ENCODE data around the gene KRT6C. TPM values are rescaled to one million over a fixed set of nuclear protein-coding genes. Genes with fewer than 3 reads are reported as not detected.

KRT6C gene
- total RNA-seq, 4 donors from 2014 or later, result not detected

GRCh38 chr12:52477651-52478050 lies 4.0 kb upstream of the KRT6C start:
- WGBS, result 92% methylated on average over 2 of the region's 2 CpGs
- no peak overlapping the region for H3K4me3 ChIP-seq
- no peaks in the 10 kb centered on the region for H3K9me3 ChIP-seq
- H3K36me3 ChIP-seq, result no peaks in the 10 kb centered on the region
- no peaks in the 10 kb centered on the region for H3K27me3 ChIP-seq
- H3K27ac ChIP-seq (replicated peaks in 1 of 4), result no peak overlapping the region
- no peaks in the 10 kb centered on the region for H3K4me1 ChIP-seq
- no peak for DNase-seq (ENCODE audit: extremely low spot score)
- intact Hi-C loops (cut with DNase I), result no loop called here
- TF ChIP-seq EP300 (IDR thresholded peaks at IDR 0.05), result no peak
- TF ChIP-seq, protein P1, sequence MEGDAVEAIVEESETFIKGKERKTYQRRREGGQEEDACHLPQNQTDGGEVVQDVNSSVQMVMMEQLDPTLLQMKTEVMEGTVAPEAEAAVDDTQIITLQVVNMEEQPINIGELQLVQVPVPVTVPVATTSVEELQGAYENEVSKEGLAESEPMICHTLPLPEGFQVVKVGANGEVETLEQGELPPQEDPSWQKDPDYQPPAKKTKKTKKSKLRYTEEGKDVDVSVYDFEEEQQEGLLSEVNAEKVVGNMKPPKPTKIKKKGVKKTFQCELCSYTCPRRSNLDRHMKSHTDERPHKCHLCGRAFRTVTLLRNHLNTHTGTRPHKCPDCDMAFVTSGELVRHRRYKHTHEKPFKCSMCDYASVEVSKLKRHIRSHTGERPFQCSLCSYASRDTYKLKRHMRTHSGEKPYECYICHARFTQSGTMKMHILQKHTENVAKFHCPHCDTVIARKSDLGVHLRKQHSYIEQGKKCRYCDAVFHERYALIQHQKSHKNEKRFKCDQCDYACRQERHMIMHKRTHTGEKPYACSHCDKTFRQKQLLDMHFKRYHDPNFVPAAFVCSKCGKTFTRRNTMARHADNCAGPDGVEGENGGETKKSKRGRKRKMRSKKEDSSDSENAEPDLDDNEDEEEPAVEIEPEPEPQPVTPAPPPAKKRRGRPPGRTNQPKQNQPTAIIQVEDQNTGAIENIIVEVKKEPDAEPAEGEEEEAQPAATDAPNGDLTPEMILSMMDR (IDR thresholded peaks at IDR 0.05), result no peak
- no peak for TF ChIP-seq POLR2AphosphoS5 (IDR thresholded peaks at IDR 0.05)
- TF ChIP-seq POLR2A (IDR thresholded peaks at IDR 0.05; ENCODE audit: low read depth), result no peak

- no peaks in the 10 kb centered on the region for H3K9me3 ChIP-seq
- H3K4me3 ChIP-seq, result no peak overlapping the region
- no peaks in the 10 kb centered on the region for H3K27me3 ChIP-seq
- TF ChIP-seq EP300 (IDR thresholded peaks at IDR 0.05), result no peak
- TF ChIP-seq, protein P1 (IDR thresholded peaks at IDR 0.05), result no peak
- no peak for TF ChIP-seq POLR2A (IDR thresholded peaks at IDR 0.05; ENCODE audit: low read depth)
- TF ChIP-seq POLR2AphosphoS5 (IDR thresholded peaks at IDR 0.05), result no peak
- no peaks in the 10 kb centered on the region for H3K4me1 ChIP-seq
- intact Hi-C loops (cut with DNase I), result no loop called here
- DNase-seq (ENCODE audit: extremely low spot score), result no peak
- WGBS, result 89% methylated on average over 2 of the region's 2 CpGs
- no peaks in the 10 kb centered on the region for H3K36me3 ChIP-seq
- no peak overlapping the region for H3K27ac ChIP-seq (replicated peaks in 1 of 4)
Observed at GRCh38 chr12:52474212-52474611, 607 bp upstream of the KRT6C start.

DNA sequence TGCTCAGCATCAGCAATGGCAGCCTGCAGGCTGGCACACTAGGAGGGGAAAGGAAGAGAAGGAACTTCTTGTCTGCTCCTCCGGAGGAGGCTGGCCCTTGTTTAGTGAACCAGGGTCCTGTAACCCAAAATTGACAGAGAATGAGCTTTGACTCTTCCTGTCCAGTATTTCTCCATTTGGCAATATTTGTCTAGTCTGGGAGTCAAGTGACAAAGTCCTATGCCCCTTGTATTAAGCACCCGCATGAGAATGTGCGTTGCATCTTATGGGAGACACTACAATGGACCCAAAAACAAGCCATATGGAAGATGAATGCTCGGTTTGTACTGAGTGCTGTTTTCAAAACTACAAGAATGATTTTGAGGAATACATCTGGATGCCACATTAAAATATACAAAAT lies 3.8 kb downstream of the KRT6C start:
- no peaks in the 10 kb centered on the region for H3K9me3 ChIP-seq
- no peaks in the 10 kb centered on the region for H3K36me3 ChIP-seq
- no peaks in the 10 kb centered on the region for H3K27me3 ChIP-seq
- H3K4me1 ChIP-seq, result no peaks in the 10 kb centered on the region
- intact Hi-C loops (cut with DNase I), result no loop called here
- H3K4me3 ChIP-seq, result no peak overlapping the region
- H3K27ac ChIP-seq (replicated peaks in 1 of 4), result no peak overlapping the region
- WGBS, result 86% methylated on average over 4 of the region's 4 CpGs
- DNase-seq (ENCODE audit: extremely low spot score), result no peak
- TF ChIP-seq, protein P1 (IDR thresholded peaks at IDR 0.05), result no peak
- TF ChIP-seq POLR2AphosphoS5 (IDR thresholded peaks at IDR 0.05) (no peak), EP300 (IDR thresholded peaks at IDR 0.05) (no peak)

GRCh38 chr12:52464897-52465296 lies 8.7 kb downstream of the KRT6C start:
- no peaks in the 10 kb centered on the region for H3K27me3 ChIP-seq
- no peak for DNase-seq (ENCODE audit: extremely low spot score)
- no peak overlapping the region for H3K4me3 ChIP-seq
- no peaks in the 10 kb centered on the region for H3K36me3 ChIP-seq
- H3K27ac ChIP-seq (replicated peaks in 1 of 4), result no peak overlapping the region
- 17% methylated on average over 2 of the region's 2 CpGs for WGBS
- H3K9me3 ChIP-seq, result no peaks in the 10 kb centered on the region
- TF ChIP-seq, protein P1 (IDR thresholded peaks at IDR 0.05), result no peak
- no peak for TF ChIP-seq POLR2A (IDR thresholded peaks at IDR 0.05; ENCODE audit: low read depth)
- H3K4me1 ChIP-seq, result no peaks in the 10 kb centered on the region
- intact Hi-C loops (cut with DNase I), result no loop called here

DNA sequence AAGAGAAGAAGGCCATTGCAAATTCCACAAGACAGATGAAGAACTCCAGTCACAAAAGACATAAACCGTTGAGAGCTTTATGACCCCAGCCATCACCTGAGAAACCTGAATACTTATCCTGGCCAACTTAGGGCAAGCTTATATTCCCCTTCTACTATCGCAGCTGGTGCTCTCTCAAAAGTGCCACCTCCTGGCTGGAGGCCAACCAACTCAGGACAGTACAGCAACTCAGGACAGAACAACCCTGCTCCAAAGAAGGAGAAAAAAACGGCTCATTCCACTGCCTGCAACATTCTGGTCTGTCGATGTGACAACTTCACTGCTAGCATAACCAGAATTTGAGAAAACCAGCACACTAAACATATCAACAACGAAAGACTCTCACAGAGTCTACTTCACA lies 11.9 kb downstream of the KRT6C start:
- intact Hi-C loops (cut with DNase I), result no loop called here
- H3K36me3 ChIP-seq, result no peaks in the 10 kb centered on the region
- no peak for DNase-seq (ENCODE audit: extremely low spot score)
- H3K4me3 ChIP-seq, result no peak overlapping the region
- TF ChIP-seq POLR2A (IDR thresholded peaks at IDR 0.05; ENCODE audit: low read depth) (no peak), EP300 (IDR thresholded peaks at IDR 0.05) (no peak), POLR2AphosphoS5 (IDR thresholded peaks at IDR 0.05) (no peak)
- TF ChIP-seq, protein P1 (IDR thresholded peaks at IDR 0.05), result no peak
- no peaks in the 10 kb centered on the region for H3K9me3 ChIP-seq
- H3K27ac ChIP-seq (replicated peaks in 1 of 4), result no peak overlapping the region
- no peaks in the 10 kb centered on the region for H3K27me3 ChIP-seq
- no peaks in the 10 kb centered on the region for H3K4me1 ChIP-seq
- 77% methylated on average over 5 of the region's 5 CpGs for WGBS

Data from esophagus muscularis mucosa (tissue), 4 donors.